Activated naive CD4-positive, alpha-beta T cell treated with anti-CD3 and anti-CD28 coated beads, Interleukin-2, amount 50 U/mL, for 16 hours (primary cell): Measurements from ENCODE around the gene CDH20.
A peak's percentile ranks its signal among the peaks of the same experiment; 100 is the strongest.

ENCODE experiments used
- DNase-seq: peaks from one replicate; pipeline ENCODE4 v3.0.0-alpha.2; 2020

Gene CDH20

DNA sequence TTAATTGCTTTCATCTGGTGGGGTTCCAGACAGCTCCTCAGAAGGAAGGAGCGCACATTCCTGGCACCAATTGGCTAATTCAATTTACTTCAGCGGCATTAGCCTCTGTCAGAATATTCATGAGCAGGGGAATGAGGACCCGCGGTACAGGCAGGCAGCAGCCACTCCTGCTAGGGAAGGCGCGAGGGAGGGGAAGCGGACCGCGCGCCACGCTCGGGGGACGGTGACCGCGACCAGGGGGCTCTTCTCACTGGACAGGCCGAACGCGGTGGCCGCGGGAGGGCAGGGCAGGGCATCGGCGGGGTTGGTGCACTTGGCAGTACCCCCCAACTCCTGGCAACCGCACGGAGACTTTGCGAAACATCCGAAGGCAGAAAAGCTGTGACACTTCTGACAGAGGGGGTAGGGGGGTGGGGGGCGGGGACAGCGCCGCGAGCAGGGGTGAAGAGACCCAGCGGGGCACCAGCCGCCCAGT is at the start of gene CDH20:
TSS of gene CDH20 (plus strand) at position 160 of the 475 bp plus-strand sequence.
- DNase-seq = no peak

DNA sequence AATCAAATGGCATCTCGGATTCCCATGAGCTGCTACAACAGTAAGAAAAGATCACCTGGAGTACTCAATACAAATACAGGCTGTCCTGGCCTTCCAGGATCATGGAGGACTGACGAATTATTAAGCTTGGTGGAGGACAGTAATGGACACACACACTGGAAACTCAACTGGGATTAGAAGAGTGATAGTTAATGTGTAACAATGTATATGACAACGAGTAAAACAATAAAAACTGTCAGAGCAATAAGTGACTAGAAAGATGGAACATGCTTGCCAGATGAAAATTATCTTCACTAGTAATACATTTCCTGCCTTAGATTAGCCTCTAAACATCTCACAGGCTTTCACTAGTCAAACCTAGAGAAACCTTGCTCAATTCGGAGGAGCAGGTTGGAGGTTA is 49.2 kb upstream of the CDH20 start:
- DNase-seq = no peak

- no peak for DNase-seq
These were observed 47.5 kb upstream of the CDH20 start for GRCh38 chr18:61285777-61286176.

DNA sequence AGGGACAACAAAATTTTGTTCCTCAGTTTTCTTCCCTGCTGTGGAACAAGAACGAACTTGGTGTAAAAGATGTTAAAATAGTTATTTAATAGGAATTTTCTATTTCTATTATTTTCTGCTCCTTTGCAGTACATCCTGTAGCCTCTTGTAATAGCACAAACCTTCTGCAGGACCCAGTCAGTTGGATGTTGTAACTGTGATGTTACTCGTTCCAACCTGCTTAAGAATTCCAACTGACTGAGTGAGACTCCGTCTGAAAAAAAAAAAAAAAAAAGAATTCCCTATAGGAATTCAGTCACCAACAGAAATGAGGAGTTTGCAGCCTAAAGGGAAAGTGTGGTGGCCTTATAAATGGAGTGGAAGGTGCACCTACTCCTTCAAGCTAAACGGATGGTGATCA is 46.4 kb upstream of the CDH20 start:
- DNase-seq = no peak

DNA sequence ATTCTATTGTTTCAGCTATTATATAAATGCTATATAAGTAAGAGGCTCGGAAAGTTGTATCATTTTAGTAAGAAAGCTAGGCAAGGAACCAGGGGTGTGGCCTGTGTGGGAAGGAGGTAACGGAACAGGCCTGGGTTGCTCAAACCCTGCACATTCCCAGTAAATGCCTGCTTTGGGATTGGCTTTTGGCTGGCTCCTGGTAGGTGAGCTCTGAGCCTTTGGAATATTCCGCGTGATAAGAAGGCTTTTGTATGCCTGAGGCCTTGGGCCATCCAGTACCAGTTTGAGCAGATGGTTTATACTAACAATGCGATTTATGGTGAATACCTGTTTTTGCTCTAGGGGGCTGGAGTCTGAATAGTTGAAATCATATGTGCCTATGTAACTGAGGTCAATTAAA is 42.6 kb upstream of the CDH20 start:
- DNase-seq = no peak

DNA sequence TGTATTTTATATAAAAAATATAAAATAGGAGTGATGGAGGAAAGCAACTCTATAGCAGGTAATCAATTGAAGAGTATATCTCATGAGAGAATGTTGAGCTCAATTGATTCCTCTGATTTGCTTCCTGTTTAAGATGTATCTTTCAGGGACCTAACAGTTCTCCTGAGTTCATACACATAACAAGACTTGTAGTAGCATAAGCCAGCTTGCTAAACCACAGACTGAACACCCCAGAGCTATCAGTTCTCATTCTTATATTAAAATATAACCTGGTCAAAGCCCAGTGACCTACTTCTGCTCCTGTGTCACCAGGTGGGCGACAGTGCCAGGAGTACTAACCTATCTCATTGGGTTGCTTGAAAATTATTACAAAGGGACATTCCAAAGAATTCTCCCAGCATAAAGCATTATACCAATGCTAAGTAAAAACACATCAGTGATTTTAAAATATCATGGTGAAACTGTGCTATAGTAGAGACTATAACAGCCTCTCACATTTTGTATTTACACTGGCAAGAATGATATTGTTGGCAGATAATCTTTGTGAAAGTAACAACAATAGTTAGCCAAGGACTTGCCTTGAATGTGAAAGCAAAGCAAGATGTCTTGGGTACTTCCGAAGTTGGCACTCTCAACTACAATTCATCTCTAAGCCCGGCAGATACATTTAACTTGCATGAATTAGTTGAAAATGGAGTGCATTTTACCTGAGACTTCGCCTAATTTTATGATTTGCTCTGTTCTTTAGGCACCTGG is 40.8 kb upstream of the CDH20 start:
- DNase-seq = no peak

DNA sequence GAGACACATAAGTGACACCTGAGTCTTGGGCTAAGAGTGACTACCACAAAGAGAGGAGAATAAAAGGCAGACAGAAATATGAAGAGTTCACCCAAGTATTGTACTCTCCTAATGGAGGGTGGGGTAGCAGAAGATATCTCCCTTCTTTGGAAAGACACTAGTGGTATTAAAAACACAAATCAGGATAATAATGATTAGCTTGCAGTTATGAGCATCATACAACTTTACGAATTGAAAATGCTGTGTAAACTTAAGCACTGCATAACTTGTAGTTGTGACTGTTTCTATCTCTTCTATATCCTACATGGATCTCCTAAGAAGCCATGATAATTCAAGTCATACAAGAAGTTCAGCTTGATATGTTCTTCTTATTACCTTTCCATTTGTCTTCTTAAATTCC is 38.1 kb upstream of the CDH20 start:
- DNase-seq = no peak

DNA sequence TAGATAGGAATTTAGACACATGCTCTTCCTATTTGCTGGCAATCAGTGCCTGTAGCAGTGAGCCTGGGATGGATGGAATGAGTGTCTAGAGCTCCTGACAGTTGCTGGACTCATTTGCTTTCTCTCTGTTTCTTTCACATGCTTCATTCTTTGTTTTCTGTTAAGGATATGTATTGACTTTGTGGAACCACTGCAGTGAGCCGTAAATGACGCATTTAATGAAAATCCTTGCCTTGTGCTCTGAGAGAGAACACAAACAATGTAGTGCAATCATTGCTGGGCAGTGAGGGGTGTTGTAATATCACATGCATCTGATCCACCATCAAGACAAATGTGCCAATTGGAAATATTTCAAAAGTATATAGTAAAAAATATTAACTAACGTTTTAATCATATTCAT is 25.2 kb upstream of the CDH20 start:
- no peak for DNase-seq

- no peak for DNase-seq
These were observed 24.3 kb upstream of the CDH20 start for GRCh38 chr18:61308795-61309393.

DNA sequence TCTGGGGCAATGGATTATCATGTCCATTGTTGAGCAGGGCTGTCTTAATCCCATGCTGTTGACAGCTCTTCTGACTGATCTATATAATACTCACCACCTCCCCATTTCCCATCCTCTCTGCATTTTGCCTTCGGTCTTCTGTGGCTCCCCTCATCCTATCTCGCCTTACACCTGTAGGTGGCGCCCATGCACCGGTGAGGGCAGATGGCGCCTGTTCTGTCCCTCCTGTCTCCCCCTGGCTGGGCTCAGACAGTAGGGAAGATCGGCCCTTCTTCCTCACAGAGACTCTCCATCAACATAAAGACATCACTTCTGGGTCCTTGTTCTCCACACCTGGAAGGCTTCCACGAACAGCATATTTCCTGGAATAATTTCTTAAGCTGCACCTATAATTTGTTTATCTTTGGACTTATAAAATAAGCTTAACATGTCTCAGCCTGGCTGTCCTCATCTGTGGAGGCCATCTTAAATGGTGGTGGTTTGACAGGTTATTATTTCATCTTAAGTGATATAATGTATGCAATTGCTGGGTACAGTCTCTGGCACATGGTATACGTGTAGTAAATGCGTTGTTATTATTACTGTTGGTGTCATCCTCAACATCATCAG is 10.9 kb upstream of the CDH20 start:
- DNase-seq = peak; percentile 12

- no peak for DNase-seq
These were observed 9.3 kb upstream of the CDH20 start for GRCh38 chr18:61323951-61324350.

GRCh38 chr18:61326407-61326806 is 6.8 kb upstream of the CDH20 start:
- DNase-seq = no peak

DNA sequence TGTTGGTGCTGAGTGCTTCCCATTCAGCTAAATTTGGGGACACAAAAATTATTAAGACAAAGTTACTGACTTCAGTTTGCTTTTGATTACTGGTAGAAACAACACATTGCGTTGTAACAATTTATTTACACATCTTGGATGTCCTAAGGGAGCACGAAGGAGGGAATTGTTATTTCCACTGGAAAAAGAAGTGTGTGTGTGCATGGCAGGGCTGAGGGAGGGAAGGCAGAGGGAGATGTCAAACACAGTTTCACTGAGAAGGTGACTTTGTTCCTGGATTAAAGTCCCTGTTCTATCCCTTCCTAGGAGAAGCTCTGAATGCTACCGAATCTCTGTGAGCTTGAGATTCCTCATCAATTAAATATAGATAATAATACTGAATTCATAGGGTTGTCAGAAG is 3.8 kb upstream of the CDH20 start:
- no peak for DNase-seq

DNA sequence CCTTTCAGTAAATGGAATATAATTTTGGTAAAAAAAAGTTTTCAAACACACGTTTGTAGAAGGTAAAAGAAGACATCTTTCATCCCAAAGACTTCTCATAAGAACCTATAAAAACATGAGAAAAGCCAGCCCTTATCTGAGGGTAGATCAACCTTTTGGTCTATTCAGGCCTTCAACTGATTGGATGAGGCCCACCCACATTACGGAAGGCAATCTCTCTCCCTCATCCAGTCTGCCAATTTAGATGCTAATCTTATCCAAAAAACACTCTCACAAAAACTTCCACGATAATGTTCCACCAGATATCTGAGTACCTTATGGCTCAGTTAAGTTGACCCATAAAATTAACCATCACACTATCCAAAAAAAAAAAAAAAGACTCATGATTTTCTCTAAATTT is 2.2 kb upstream of the CDH20 start:
- no peak for DNase-seq

- DNase-seq = no peak
These were observed 688 bp downstream of the CDH20 start for GRCh38 chr18:61333746-61334490.

DNA sequence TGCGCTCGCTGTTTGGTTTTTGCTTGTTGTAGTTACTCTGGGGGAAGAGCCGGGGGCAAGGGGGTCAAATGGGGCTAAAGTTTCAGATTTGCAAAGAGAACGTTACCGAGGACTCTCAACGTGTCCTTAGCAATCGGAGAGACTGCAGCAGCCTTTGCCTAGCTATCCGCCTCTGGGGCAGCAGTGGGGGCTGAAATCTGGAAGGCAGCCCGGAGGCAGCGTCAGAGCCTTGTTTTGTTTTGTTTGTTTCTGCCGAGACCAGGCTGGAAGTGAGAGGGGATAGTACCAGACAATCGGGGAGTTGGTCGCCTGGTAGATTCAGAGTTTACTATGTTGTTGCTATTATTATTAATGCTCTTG is 1.2 kb downstream of the CDH20 start:
- no peak for DNase-seq

DNA sequence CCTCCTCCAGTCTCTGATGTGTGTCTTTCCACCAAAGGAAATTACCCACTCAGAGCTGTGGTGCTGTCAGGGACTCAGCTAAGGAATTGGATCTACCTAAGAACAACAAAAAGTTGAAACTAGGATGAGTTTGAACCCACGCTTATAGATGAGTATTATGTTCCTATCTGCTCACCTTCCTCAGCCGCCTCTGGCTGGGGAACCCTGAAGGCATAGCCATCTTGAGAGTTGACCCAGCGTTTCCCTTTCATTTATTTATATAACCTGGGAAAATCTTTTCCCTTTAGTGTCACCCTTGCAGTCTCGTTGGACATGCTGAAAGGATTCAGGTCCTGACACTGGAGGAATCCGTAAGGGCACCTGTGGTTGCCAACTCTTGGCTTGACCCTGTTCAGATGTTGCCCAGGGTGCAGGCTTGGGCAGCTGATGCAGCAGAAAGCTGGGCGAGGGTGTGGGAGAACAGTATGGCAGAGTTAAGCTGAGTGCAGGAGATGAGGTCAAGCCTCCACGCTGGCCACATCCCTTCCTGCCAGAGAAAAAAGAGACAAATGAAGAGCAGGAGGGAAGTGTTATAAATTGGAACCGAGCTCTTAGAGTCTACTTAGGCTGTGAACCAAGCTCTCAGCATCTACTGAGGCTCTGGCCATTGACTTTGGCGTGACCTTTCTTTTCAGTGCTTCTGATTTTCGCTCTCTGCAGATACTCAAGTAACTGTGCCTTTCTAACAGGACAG is 1.9 kb downstream of the CDH20 start:
- DNase-seq = no peak

DNA sequence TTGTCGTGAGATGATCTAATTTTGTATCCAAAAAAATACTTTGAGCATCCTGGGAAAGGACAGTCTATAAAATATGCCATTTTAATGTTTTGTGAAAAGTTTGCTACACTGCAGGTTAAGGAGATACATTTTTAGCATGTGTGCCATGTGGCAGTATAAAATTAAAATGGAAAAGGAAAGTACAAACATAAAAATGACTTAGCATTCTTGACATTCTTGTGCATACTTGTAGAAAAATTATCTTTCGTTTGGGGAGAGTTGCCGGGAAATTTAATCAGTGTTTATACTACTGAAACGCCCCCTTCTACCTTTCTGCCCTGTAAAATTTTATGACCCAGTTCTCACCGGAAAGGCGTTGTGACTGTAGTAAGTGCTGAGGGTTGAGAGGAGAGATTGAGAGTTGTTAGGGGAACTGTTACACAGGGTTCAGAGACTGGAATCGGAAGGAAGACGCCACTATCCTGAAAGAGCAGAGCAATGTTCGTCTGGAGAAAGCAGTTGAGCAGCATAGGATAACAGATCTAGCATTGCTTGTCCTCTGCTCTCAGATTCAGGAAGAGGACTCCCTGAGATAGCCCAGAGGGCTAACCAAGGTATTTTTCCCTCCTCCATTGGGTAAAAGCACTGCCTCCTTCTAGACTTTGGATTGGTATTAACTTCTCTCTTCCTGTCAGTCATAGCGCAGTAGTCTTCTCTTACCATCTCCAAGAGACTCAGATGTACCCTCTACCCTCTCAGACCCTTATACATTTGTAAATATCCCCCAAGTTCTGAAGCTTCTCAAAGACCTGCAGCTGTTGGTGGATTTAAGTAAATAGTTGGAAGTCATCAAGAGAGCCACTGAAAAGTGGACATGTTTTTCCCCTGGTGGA is 2.7 kb downstream of the CDH20 start:
- DNase-seq = no peak

DNA sequence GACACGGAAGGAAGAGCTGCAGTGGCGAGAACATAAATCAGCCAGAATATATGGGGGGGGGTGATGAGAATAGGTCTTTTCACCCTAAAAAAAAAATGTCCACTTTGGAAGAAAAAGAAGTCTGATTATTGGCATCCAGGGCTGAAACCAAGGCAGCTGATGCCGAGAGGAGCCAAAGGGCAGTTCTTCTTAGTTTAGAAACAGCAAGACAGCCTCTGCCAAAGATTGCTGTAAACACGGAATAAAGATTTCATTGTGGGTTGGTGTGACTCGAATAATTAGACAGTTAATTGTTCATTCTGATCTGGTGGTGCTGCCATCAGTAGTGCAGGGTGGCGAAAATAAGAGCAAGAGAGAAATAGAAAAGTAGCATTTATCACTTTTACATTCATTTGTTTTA is 3.5 kb downstream of the CDH20 start:
- no peak for DNase-seq

- no peak for DNase-seq
These were observed 4.3 kb downstream of the CDH20 start for GRCh38 chr18:61337527-61337926.

DNA sequence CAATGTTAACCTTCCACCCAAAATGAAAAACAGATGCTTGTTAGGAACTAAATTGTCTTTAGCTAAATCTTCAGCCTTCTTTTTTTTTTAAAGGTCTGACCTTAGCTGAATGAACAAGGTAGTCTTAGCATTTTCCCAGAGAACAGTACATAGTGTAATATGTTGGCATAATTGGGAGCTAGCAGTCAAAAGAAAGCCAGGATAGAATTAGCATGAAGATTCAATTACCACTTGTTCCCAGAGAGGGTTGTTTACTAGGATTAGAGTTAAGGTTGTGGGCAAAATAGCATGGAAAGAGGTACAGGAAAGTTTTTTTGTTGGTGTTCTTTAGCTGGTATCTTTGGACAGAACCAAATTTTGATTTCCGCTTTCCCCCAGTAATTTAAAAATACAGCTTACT is 6.9 kb downstream of the CDH20 start:
- DNase-seq = no peak

GRCh38 chr18:61348230-61348629 is 15.0 kb downstream of the CDH20 start:
- no peak for DNase-seq
